HG02973 (cell line): Measurements from ENCODE around the gene IQCM.
"Not testable (repeated sequence)": the region's sequence is repeated elsewhere in the genome, so short reads cannot be mapped to it uniquely, and the experiment has no call there.

Experiments used
- ATAC-seq: cut with Tn5 transposase; IDR thresholded peaks from one replicate; pipeline ENCODE4 v1.9.1; 2021; ENCODE audit warnings: moderate library complexity; ENCODE audit not compliant: unreplicated experiment

Gene IQCM

GRCh38 chr4:149589826-149590225 is 225.8 kb downstream of the IQCM start:
- ATAC-seq = no peak

GRCh38 chr4:149584722-149585121 is 230.9 kb downstream of the IQCM start:
- no peak for ATAC-seq

GRCh38 chr4:149574971-149575370 is 240.7 kb downstream of the IQCM start:
- ATAC-seq = peak; percentile 54

GRCh38 chr4:149572716-149573115 is 242.9 kb downstream of the IQCM start:
- no peak for ATAC-seq

- no peak for ATAC-seq
Observed at GRCh38 chr4:149555799-149556198, 259.8 kb downstream of the IQCM start.

- ATAC-seq = no peak
Observed at GRCh38 chr4:149555146-149555545, 260.5 kb downstream of the IQCM start.

- no peak for ATAC-seq
Observed at GRCh38 chr4:149553959-149554520, 261.6 kb downstream of the IQCM start.

GRCh38 chr4:149552601-149553000 is 263.0 kb downstream of the IQCM start:
- no peak for ATAC-seq

GRCh38 chr4:149549911-149550310 is 265.7 kb downstream of the IQCM start:
- no peak for ATAC-seq

GRCh38 chr4:149534779-149535178 is 280.9 kb downstream of the IQCM start:
- no peak for ATAC-seq

- ATAC-seq = no peak
Observed at GRCh38 chr4:149531861-149532260, 283.8 kb downstream of the IQCM start.

- ATAC-seq = no peak
Observed at GRCh38 chr4:149523039-149523438, 292.6 kb downstream of the IQCM start.

- no peak for ATAC-seq
Observed at GRCh38 chr4:149521611-149522425, 293.8 kb downstream of the IQCM start.

- ATAC-seq = no peak
Observed at GRCh38 chr4:149518471-149518870, 297.2 kb downstream of the IQCM start.

- no peak for ATAC-seq
Observed at GRCh38 chr4:149513081-149513480, 302.6 kb downstream of the IQCM start.

- ATAC-seq = no peak
Observed at GRCh38 chr4:149512501-149512900, 303.1 kb downstream of the IQCM start.

GRCh38 chr4:149511558-149512298 is 303.9 kb downstream of the IQCM start:
- no peak for ATAC-seq

- not testable (repeated sequence) for ATAC-seq
Observed at GRCh38 chr4:149507309-149507708, 308.3 kb downstream of the IQCM start.

GRCh38 chr4:149500806-149501205 is 314.8 kb downstream of the IQCM start:
- ATAC-seq = no peak

GRCh38 chr4:149499726-149500125 is 315.9 kb downstream of the IQCM start:
- ATAC-seq = no peak

GRCh38 chr4:149498246-149498645 is 317.4 kb downstream of the IQCM start:
- no peak for ATAC-seq

GRCh38 chr4:149493492-149493891 is 322.2 kb downstream of the IQCM start:
- no peak for ATAC-seq
